Osteocyte (in vitro differentiated cells): Measurements from ENCODE around the gene CMAS. TPM values are rescaled to one million over a fixed set of nuclear protein-coding genes. Genes with fewer than 3 reads are reported as not detected.

Source experiments
- DNase-seq: peaks from one replicate; pipeline ENCODE4 v3.0.0; 2021; ENCODE audit warnings: mixed read lengths; ENCODE audit not compliant: unreplicated experiment; ENCODE audit errors: extremely low spot score
- H3K27ac Mint-ChIP-seq: one replicate; pipeline ENCODE4 v1.8.0; 2021; ENCODE audit warnings: mild to moderate bottlenecking, mixed read lengths; ENCODE audit not compliant: unreplicated experiment
- H3K27me3 Mint-ChIP-seq: one replicate; pipeline ENCODE4 v1.8.0; 2021; ENCODE audit warnings: mixed read lengths; ENCODE audit not compliant: unreplicated experiment
- H3K36me3 Mint-ChIP-seq: one replicate; pipeline ENCODE4 v1.8.0; 2021; ENCODE audit warnings: mixed read lengths; ENCODE audit not compliant: unreplicated experiment
- H3K4me1 Mint-ChIP-seq: one replicate; pipeline ENCODE4 v1.8.0; 2021; ENCODE audit warnings: mixed read lengths; ENCODE audit not compliant: unreplicated experiment
- H3K4me3 Mint-ChIP-seq: one replicate; pipeline ENCODE4 v1.8.0; 2021; ENCODE audit warnings: mild to moderate bottlenecking, moderate library complexity, mixed read lengths; ENCODE audit not compliant: unreplicated experiment
- H3K9me3 Mint-ChIP-seq: one replicate; pipeline ENCODE4 v1.8.0; 2021; ENCODE audit warnings: mixed read lengths; ENCODE audit not compliant: unreplicated experiment
- CTCF ChIP-seq: fragments of 200-600 bp; sonication (generic); IDR thresholded peaks from 2 replicates; pipeline ENCODE4 v1.5.0; 2021; ENCODE audit warnings: antibody characterized with exemption, mild to moderate bottlenecking, moderate library complexity
- total RNA-seq: library from RNA; stranded (reverse); gene quantifications from 2 replicates; pipeline ENCODE4 v1.2.1, GENCODE V29; 2021

Gene CMAS
- total RNA-seq, 1 donor from 2014 or later = 22.5 TPM

GRCh38 chr12:22105542-22105941, 59.5 kb downstream of the CMAS start:
- no peaks in the 10 kb centered on the region for H3K36me3 Mint-ChIP-seq
- no peak overlapping the region for H3K27ac Mint-ChIP-seq
- TF ChIP-seq CTCF = no peak
- no peak overlapping the region for H3K4me3 Mint-ChIP-seq
- peaks cover 10% of the 10 kb centered on the region for H3K4me1 Mint-ChIP-seq
- peaks cover 20% of the 10 kb centered on the region for H3K27me3 Mint-ChIP-seq
- no peak for DNase-seq
- peaks cover 6% of the 10 kb centered on the region for H3K9me3 Mint-ChIP-seq

DNA sequence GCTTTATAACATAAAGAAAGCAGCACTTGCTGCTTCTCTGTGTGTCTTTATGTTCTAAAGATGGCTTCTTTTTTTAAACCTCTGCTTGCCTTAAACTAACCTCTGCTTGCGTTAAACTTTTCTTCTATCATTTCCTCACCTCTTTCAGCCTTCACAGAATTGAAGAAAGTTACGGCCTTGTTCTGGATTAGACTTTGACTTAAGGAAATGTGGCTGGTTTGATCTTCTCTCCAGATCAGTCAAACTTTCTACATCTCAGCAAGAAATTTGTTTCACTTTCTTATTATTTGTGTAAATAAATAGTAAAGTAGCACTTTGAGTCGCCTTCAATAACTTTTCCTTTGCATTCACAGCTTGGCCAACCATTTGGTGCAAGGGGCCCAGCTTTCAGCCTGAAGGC, 64.2 kb downstream of the CMAS start:
- no peaks in the 10 kb centered on the region for H3K4me1 Mint-ChIP-seq
- H3K36me3 Mint-ChIP-seq = no peaks in the 10 kb centered on the region
- DNase-seq = no peak
- TF ChIP-seq CTCF = no peak
- peaks cover 6% of the 10 kb centered on the region for H3K9me3 Mint-ChIP-seq
- H3K4me3 Mint-ChIP-seq = no peak overlapping the region
- H3K27me3 Mint-ChIP-seq = peaks cover 34% of the 10 kb centered on the region
- no peak overlapping the region for H3K27ac Mint-ChIP-seq

Other genes starting within 250 kb of the CMAS start
- gene ABCC9, start 104.8 kb upstream of the CMAS start, total RNA-seq = 0.46 and 0.89 TPM in 2 replicates